NCI-H748 (cell line): Measurements from ENCODE around the gene PARD3.

Source experiments
- DNase-seq: peaks from one replicate; lab custom pipeline; 2025; ENCODE audit not compliant: unreplicated experiment; lab: John Stamatoyannopoulos, UW

Gene PARD3

GRCh38 chr10:34825414-34825813 is 10.3 kb upstream of the PARD3 start:
- DNase-seq, result no peak

- DNase-seq, result no peak
These were observed 9.8 kb upstream of the PARD3 start for GRCh38 chr10:34824870-34825269.

GRCh38 chr10:34821587-34822585 is 6.8 kb upstream of the PARD3 start:
- no peak for DNase-seq

GRCh38 chr10:34817586-34817985 is 2.5 kb upstream of the PARD3 start:
- DNase-seq, result no peak

- DNase-seq, result no peak
These were observed 2.0 kb upstream of the PARD3 start for GRCh38 chr10:34817054-34817453.

DNA sequence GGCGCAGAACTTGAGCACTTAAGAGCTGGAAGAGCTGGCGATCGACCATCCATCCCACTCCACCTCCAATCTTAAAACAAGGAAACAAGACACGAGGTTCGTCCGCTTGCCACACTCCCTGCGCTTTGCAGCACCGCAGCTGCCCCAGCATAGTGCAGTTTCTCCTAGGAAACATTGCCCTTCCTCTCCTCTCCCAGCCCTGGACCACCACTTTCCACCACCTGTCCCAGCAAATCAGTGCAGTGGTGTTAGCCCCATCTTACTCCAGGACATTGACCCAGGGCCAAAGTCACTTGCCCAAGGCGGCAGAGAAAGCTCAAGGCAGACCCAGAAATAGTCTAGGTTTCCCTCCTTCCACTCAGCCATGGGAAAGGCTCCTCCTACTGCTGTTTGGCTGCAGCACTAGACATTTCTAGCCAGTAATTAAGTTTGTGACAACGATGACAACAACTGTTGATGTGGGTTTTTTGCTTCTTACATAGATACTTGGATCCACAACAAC is 1.5 kb upstream of the PARD3 start:
- DNase-seq, result peak; percentile 37

GRCh38 chr10:34816085-34816496 is 995 bp upstream of the PARD3 start:
- DNase-seq, result peak; percentile 53

GRCh38 chr10:34814913-34815184 is 247 bp downstream of the PARD3 start:
- no peak for DNase-seq

- DNase-seq, result peak; percentile 60
These were observed 728 bp downstream of the PARD3 start for GRCh38 chr10:34814223-34814912.

DNA sequence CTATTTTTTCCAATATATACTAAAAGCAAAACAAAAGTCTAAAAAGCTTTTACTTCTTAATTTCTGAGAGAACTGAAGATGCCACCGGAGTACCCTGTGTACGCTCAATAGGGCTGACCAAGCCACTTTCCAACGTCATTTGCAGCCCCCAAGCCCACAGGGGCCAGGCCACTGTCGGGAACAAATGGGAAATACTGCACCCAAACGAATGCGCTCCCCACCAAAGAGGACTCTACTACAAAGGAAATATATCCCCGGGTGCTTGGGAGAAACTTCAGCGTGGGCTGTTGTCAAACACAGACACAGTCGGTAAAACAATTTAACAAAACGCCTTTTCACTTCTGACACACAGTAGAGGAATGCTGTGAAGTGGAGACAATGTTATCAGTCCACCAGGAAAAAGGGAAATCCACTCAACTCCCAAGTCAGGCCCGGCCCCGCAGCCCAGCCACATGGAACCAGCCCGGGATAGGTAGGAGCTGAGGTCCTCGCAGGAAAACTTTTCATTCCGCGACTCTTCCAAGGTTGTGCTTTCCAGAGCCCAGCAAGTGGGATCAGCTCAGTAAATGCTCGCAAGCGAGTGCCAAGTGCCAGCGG is 1.4 kb downstream of the PARD3 start:
- peak; percentile 31 for DNase-seq

DNA sequence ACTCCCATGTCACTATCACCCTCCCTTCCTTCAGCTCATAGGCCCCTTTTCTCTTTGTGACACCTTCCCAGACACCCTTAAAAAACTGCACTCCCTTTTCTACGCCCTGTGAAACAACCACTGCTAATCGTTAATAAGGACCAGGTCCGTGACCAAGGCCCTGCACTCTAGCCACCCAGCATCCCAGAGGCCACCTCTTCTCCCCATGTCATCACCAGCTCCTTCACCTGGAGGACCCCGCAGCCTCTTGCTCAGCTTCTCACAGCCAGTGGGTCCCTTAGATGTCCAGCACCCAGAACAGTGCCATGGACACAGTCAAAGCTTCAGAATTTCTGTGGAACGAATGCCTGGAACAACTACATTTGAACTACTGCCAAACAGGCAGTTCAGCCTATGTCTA is 2.3 kb downstream of the PARD3 start:
- no peak for DNase-seq

DNA sequence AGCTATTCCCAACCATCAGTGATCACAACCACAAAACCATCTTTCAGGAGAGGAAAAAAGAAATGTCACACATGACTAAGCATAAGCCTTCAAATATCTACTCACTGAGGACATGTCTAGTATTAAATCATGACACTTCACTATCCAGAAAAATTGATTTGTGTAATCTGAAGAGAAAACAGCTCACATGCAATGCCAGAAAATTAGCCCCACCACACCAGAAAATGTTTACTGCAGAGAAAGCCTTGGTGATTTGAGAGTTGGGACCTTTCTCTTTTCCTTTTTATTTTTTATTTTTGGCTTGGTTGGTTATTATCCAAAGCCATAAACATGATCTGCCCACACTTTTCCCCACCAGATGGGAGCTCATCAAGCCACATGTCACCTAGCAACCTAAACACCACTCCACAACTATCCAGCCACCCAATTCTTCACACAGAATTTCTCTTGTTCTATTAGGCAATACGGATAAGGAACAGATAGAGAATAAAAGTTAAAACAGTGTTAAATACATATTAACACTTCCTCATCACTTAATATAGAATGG is 3.1 kb downstream of the PARD3 start:
- no peak for DNase-seq

DNA sequence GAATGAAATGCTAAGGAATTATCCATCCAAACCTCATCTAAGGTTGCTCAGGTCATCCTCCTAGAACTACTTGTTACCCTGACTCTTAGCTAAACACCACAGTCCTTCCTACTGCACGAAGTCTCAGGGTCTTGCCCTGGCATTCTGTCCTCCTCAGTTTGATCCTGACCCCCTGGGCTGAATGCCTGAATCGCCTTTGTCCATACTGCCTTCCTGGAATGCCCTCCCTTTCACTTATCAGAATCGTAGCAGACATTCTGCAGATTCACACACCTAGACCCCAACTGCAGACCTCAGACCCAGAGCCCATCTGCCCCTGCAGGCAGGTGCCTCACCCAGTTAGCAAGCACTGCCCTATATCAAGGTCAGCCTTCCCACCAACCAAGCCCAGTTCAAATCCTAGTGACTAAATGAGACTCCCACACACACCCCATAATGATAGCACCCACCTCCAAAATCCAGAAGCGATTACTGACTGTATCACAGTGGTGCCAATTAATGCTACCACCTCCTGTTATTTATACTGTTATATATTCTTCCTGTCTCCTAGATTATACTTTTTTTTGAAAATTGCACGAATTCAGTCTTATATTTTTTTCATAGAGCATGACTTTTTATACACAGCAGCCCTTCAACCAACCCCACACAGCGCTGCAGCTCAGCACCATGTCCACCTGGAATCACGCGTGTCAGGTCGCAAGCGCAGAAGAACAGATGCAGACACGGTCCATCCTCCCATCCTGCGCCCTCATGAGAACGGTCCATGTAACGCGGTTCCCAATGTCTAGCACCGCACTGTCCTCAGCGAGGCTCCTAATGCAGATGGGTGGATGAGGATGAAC is 3.7 kb downstream of the PARD3 start:
- DNase-seq, result no peak

GRCh38 chr10:34809796-34810195 is 5.3 kb downstream of the PARD3 start:
- no peak for DNase-seq

DNA sequence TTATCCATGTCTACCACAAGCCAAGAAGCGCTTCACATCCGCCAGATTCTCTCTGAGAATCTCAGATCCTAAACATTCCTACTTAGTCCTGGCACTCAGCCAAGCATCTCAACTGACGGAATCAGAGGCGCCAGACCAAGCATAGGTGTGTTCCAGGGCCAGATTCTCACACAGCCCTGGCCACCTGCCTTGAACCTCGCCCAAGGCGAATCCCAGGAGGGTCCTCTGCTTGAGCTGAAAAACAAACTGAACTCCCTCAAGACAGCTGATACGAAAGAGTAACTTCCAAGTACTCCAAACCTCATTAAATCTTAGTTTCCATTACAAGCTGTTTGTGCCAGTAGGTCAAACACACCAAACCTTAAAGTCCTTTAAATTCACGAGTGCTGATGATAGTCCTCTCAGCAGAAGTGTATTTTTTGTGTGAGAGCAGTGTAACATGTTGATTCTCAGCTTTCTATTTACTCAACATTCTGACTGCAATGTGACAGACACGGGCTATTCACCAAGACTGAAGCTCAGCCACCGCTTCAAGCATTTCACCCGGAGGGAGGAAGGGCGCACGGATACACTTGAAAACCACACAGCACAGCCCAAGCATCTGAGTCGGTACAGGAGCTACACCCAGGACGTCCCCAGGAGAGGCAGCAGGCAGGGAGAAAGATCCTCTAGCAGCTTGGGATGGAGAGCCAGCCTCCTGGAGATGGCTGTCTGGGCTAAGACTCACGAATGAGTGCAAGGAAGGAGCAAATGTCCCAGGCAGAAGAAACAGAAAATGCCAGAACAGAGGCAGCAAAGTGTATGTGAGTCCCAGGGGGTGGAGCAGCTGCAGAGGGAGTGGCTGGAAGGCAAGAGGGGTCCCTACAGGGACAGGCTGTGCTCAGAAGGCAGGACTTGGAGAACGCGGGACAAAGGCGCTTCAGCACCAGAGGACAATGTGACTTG is 6.0 kb downstream of the PARD3 start:
- peak; percentile 80 for DNase-seq

DNA sequence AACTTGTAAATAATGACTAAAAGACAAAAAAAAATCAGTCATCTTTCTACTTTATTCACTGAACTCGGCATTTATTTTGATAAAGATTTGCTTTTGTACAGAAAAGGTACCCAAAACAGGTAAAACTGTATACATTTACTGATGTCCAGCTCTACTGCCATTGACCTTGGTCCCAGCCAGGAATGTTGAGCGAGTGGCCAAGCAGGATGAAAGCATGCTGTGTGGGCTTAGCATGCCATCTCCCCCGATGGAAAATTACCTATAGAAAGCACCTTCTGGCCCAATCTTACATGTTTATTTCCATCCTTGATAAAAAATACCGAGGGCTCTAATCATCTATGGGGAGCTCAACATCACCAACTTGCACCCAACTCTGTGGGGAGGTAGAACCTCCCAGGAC is 6.8 kb downstream of the PARD3 start:
- no peak for DNase-seq

GRCh38 chr10:34804306-34804705 is 10.8 kb downstream of the PARD3 start:
- DNase-seq, result no peak

DNA sequence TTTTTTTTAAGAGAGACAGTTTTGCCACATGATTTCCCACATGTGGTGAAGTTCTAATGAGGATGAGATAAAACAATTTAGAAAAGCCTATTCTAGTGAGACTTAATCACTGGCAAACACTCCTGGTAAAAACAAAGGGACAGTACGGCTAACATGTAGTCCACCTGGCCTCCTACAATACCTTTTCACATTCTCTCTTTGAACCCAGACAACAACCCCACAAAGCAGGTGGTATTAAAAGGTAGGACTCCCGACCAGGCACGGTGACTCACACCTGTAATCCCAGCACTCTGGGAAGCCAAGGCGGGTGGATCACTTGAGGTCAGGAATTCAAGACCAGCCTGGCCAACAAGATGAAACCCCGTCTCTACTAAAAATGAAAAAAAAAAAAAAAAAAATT is 12.4 kb downstream of the PARD3 start:
- DNase-seq, result peak; percentile 72

DNA sequence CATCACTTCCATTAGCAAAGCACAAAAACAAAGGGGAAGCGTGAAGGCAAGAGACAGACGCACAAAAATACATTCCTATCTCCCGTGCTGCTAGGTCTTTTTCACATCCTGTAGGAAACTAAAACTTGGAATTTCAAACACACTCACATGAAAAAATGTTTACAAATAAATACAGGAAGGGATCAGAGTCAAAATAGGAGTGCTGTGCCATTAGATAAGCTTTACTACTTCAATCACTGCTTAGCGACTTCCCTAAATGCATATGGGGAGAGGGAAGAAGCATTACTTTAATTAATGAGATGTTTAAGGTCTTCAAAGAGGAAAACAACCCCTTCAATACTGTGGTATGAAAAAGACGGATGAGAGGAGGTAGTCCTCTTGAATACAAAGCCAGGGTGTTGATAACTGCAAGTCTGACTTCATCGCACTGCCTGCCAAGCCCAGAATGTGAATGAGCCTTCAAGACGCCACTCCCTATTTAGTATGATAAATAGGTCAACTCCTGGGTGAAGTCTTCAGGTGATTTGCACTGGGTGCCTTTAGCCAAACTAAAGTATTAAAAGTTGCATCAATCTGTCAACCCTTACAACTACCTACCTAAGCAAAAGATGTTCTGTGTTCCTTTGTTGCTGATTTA is 13.9 kb downstream of the PARD3 start:
- DNase-seq, result no peak
